H1 (cell line): Measurements from ENCODE around the gene AKT1S1. TPM values are rescaled to one million over a fixed set of nuclear protein-coding genes. Genes with fewer than 3 reads are reported as not detected.
"Not testable (repeated sequence)": the region's sequence is repeated elsewhere in the genome, so short reads cannot be mapped to it uniquely, and the experiment has no call there.

ENCODE experiments used
- CTCF ChIA-PET: fragments of 300-600 bp; sonication (Branson Sonifier 250); formaldehyde crosslinking; loops from one replicate; lab custom pipeline; 2021; ENCODE audit not compliant: partially characterized antibody; lab: Charles Lee
- POLR2A ChIA-PET: fragments of 300-600 bp; sonication (Branson Sonifier 250); formaldehyde crosslinking; loops from one replicate; lab custom pipeline; 2021; ENCODE audit warnings: inconsistent platforms; ENCODE audit not compliant: partially characterized antibody; lab: Charles Lee
- DNase-seq, 2 experiments: peaks; one replicate each; pipeline versions ENCODE4 v3.0.0 to v3.0.0-alpha.2; 2010 to 2022; ENCODE audit warnings: low spot score in 2 of 2, low read depth in 1 of 2, mixed read lengths in 1 of 2
- FAIRE-seq: peaks from 2 replicates; lab custom pipeline; 2011; peaks lifted over from hg19 to GRCh38; lab: Jason Lieb, UNC
- H2AFZ ChIP-seq: 2 replicates; pipeline ENCODE4 v1.8.1; 2012; ENCODE audit warnings: low read length, inconsistent platforms
- H2AK5ac ChIP-seq: 2 replicates; pipeline ENCODE4 v1.6.1; 2013; ENCODE audit warnings: low read depth, low read length
- H2BK120ac ChIP-seq: replicated peaks from 2 replicates; pipeline ENCODE3; 2013; ENCODE audit warnings: low read depth, low read length, inconsistent platforms
- H2BK12ac ChIP-seq: 2 replicates; pipeline ENCODE4 v1.6.1; 2013; ENCODE audit warnings: low read depth, low read length
- H2BK15ac ChIP-seq: 2 replicates; pipeline ENCODE4 v1.6.1; 2013; ENCODE audit warnings: low read length
- H2BK20ac ChIP-seq: 2 replicates; pipeline ENCODE4 v1.6.1; 2013; ENCODE audit warnings: low read length
- H2BK5ac ChIP-seq: 2 replicates; pipeline ENCODE4 v1.6.1; 2013; ENCODE audit warnings: low read depth, low read length
- H3K14ac ChIP-seq: 2 replicates; pipeline ENCODE4 v1.6.1; 2013; ENCODE audit warnings: inconsistent platforms; ENCODE audit not compliant: insufficient read length
- H3K18ac ChIP-seq: 2 replicates; pipeline ENCODE4 v1.6.1; 2013; ENCODE audit warnings: low read length; ENCODE audit errors: extremely low read depth
- H3K23ac ChIP-seq: 2 replicates; pipeline ENCODE4 v1.6.1; 2013; ENCODE audit warnings: inconsistent platforms; ENCODE audit not compliant: insufficient read length
- H3K23me2 ChIP-seq: 2 replicates; pipeline ENCODE4 v1.6.1; 2013; ENCODE audit warnings: low read depth, low read length
- H3K27ac ChIP-seq: 2 replicates; pipeline ENCODE4 v1.6.1; 2011; ENCODE audit warnings: low read depth, low read length, inconsistent platforms
- H3K27me3 ChIP-seq, 4 experiments: replicated peaks in 1 of 4; 1 replicate in 1 of 4; 2 replicates in 3 of 4; pipeline versions ENCODE4 v1.6.1 to v1.8.1; 2011 to 2013; ENCODE audit warnings: low read length in 3 of 4, mild to moderate bottlenecking in 3 of 4, inconsistent platforms in 2 of 4, mixed read lengths in 2 of 4, moderate library complexity in 1 of 4; ENCODE audit not compliant: control insufficient read depth in 3 of 4, insufficient read depth in 3 of 4; ENCODE audit errors: extremely low read depth in 1 of 4
- H3K36me3 ChIP-seq, 4 experiments: 2 replicates each; pipeline versions ENCODE4 v1.6.1 to v1.8.1; 2011 to 2013; ENCODE audit warnings: mild to moderate bottlenecking in 4 of 4, low read length in 3 of 4, moderate library complexity in 2 of 4, control low read depth in 1 of 4, inconsistent platforms in 1 of 4; ENCODE audit not compliant: insufficient read depth in 4 of 4, control insufficient read depth in 2 of 4
- H3K4ac ChIP-seq: replicated peaks from 2 replicates; pipeline ENCODE3; 2013; ENCODE audit warnings: low read length, low read depth, mixed read lengths, inconsistent platforms; ENCODE audit not compliant: insufficient read length
- H3K4me1 ChIP-seq, 4 experiments: replicated peaks in 1 of 4; 1 replicate in 1 of 4; 2 replicates in 3 of 4; pipeline versions ENCODE4 v1.6.1 to v1.8.1; 2011 to 2013; ENCODE audit warnings: low read length in 3 of 4, inconsistent platforms in 2 of 4, mixed read lengths in 1 of 4; ENCODE audit not compliant: insufficient read depth in 4 of 4, control insufficient read depth in 3 of 4
- H3K4me2 ChIP-seq, 2 experiments: 2 replicates each; pipeline versions ENCODE4 v1.6.1 to v1.8.1; 2011 to 2013; ENCODE audit warnings: low read depth in 2 of 2, low read length in 2 of 2, control low read depth in 1 of 2, inconsistent platforms in 1 of 2, mild to moderate bottlenecking in 1 of 2; ENCODE audit not compliant: insufficient read depth in 1 of 2
- H3K4me3 ChIP-seq, 4 experiments: fragments of 200-600, 300-600 bp in 1 of 4; sonication (generic), shearing (Covaris generic), sonication (Bioruptor Twin) in 1 of 4; 2 replicates each; pipeline versions ENCODE4 v1.5.1 to v1.8.1; 2011 to 2016; ENCODE audit warnings: low read length in 4 of 4, low read depth in 3 of 4, control low read depth in 2 of 4, inconsistent platforms in 2 of 4, mild to moderate bottlenecking in 2 of 4, mixed read lengths in 1 of 4, moderate library complexity in 1 of 4; ENCODE audit not compliant: insufficient read depth in 2 of 4; ENCODE audit errors: extremely low read depth in 1 of 4
- H3K56ac ChIP-seq: replicated peaks from 2 replicates; pipeline ENCODE3; 2013; ENCODE audit warnings: low read depth, mild to moderate bottlenecking, mixed read lengths, low read length, inconsistent platforms; ENCODE audit not compliant: insufficient read length
- H3K79me1 ChIP-seq: 2 replicates; pipeline ENCODE4 v1.6.1; 2013; ENCODE audit warnings: low read depth, low read length, control low read depth
- H3K79me2 ChIP-seq, 2 experiments: 2 replicates each; pipeline versions ENCODE4 v1.6.1 to v1.8.1; 2012 to 2013; ENCODE audit warnings: low read length in 2 of 2, mild to moderate bottlenecking in 2 of 2, inconsistent platforms in 1 of 2; ENCODE audit not compliant: insufficient read depth in 2 of 2, control insufficient read depth in 1 of 2
- H3K9ac ChIP-seq, 4 experiments: replicated peaks in 1 of 4; 1 replicate in 1 of 4; 2 replicates in 3 of 4; pipeline versions ENCODE4 v1.6.1 to v1.8.1; 2011 to 2013; ENCODE audit warnings: low read depth in 3 of 4, low read length in 3 of 4, control low read depth in 2 of 4, mild to moderate bottlenecking in 2 of 4, moderate library complexity in 2 of 4, inconsistent platforms in 1 of 4; ENCODE audit errors: extremely low read depth in 1 of 4
- H3K9me3 ChIP-seq, 2 experiments: 2 replicates each; pipeline versions ENCODE4 v1.6.1 to v1.8.1; 2012 to 2013; ENCODE audit warnings: mild to moderate bottlenecking in 2 of 2, moderate library complexity in 2 of 2, control low read depth in 1 of 2, inconsistent platforms in 1 of 2, low read depth in 1 of 2, low read length in 1 of 2, mixed read lengths in 1 of 2; ENCODE audit not compliant: insufficient read depth in 2 of 2
- H4K20me1 ChIP-seq, 2 experiments: replicated peaks in 1 of 2; 2 replicates each; pipeline versions ENCODE3 to v1.8.1; 2011 to 2013; ENCODE audit warnings: inconsistent platforms in 2 of 2, low read length in 2 of 2, mild to moderate bottlenecking in 1 of 2; ENCODE audit not compliant: insufficient read depth in 2 of 2, control insufficient read depth in 1 of 2
- H4K5ac ChIP-seq: 2 replicates; pipeline ENCODE4 v1.6.1; 2013; ENCODE audit warnings: low read length, low read depth, mixed read lengths, inconsistent platforms; ENCODE audit not compliant: insufficient read length
- H4K8ac ChIP-seq: 2 replicates; pipeline ENCODE4 v1.8.0; 2013; ENCODE audit warnings: mild to moderate bottlenecking, moderate library complexity, low read length, inconsistent platforms; ENCODE audit not compliant: insufficient read depth; ENCODE audit errors: extremely low read depth
- H4K91ac ChIP-seq: replicated peaks from 2 replicates; pipeline ENCODE3; 2013; ENCODE audit warnings: low read length, mixed read lengths, inconsistent platforms; ENCODE audit not compliant: insufficient read length
- WGBS, 2 experiments: shearing (Covaris generic) in 1 of 2; methylation state at CpG; one replicate each; pipeline versions ENCODE4 v1.1.6 to v1.1.7; 2013 to 2015; ENCODE audit warnings: low lambda C conversion rate in 2 of 2, mixed read lengths in 2 of 2, inconsistent platforms in 1 of 2, low coverage in 1 of 2, missing lambda C conversion rate in 1 of 2; ENCODE audit not compliant: insufficient replicate concordance in 2 of 2, insufficient coverage in 1 of 2, insufficient read length in 1 of 2; ENCODE audit errors: extremely low coverage in 1 of 2, missing lambda C conversion rate in 1 of 2; 5-methylcytosine and 5-hydroxymethylcytosine counted together
- polyA plus RNA-seq, 7 experiments: library from polyadenylated mRNA; depleted of rRNA in 3 of 7; stranded (reverse) in 5 of 7; unstranded in 2 of 7; fragments of >200 nt in 5 of 7; fragments of 200-250 nt in 2 of 7; gene quantifications; 1 replicate in 5 of 7; 2 replicates in 1 of 7; 4 replicates in 1 of 7; pipeline versions ENCODE4 v1.2.1 to v1.2.3, GENCODE V29; 2011 to 2013; ENCODE audit warnings: missing spikeins in 2 of 7, mixed read lengths in 2 of 7
- total RNA-seq: library from RNA; stranded (reverse); fragmentation: NEBNext Ultra II Directional; extraction: Animal tissue kit (Norgen Biotek cat#: 25700); gene quantifications from 2 replicates; pipeline ENCODE4 v1.2.1, GENCODE V29; 2021

The AKT1S1 gene
- total and polyA plus RNA-seq, 2 of the 8 experiments (the other 6 are each of a cell fraction or from before 2014, with no cell fraction given), result 40.7 to 45.9 TPM

- not testable (repeated sequence) for H2BK15ac ChIP-seq, H3K56ac ChIP-seq, H2BK20ac ChIP-seq, H3K4me2 ChIP-seq, H4K91ac ChIP-seq, H3K27ac ChIP-seq, H3K9me3 ChIP-seq, H3K18ac ChIP-seq, H3K27me3 ChIP-seq, H3K4ac ChIP-seq, H2BK12ac ChIP-seq, H3K23me2 ChIP-seq, H4K8ac ChIP-seq, H3K14ac ChIP-seq, H2AFZ ChIP-seq, H2BK120ac ChIP-seq, DNase-seq, FAIRE-seq, H3K9ac ChIP-seq, H3K23ac ChIP-seq, H4K5ac ChIP-seq, H3K4me3 ChIP-seq, H2AK5ac ChIP-seq
- CTCF ChIA-PET, result interaction anchor here (0.9 kb wide), 1 partner anchor 13 kb away, joined by 3 read pairs; no protein-coding TSS in a partner anchor
- peaks cover 37 to 50% of the 10 kb centered on the region in 2 experiments for H4K20me1 ChIP-seq
- 94% methylated on average over 13 of the region's 13 CpGs; no CpG with 5 or more reads in 1 of the 2 experiments for WGBS, 2 experiments
- H3K36me3 ChIP-seq, result peaks cover 19 to 48% (median 34%) of the 10 kb centered on the region in 4 experiments
- H3K79me1 ChIP-seq, result peaks cover 22% of the 10 kb centered on the region
- peaks cover 0 to 19% (median 4%) of the 10 kb centered on the region in 4 experiments; a peak in 5 of 7 replicates for H3K4me1 ChIP-seq
- POLR2A ChIA-PET, result interaction anchor here (0.6 to 15.1 kb wide), 9 partner anchors 9 to 912 kb away, joined by 3 to 373 read pairs (median 4); partner anchors contain the start of genes AKT1S1 and IL4I1
- H2BK5ac ChIP-seq, result peak overlapping the region; percentile 40; the same call in 1 of the 2 replicates
- H3K79me2 ChIP-seq, result peaks cover 24 to 90% of the 10 kb centered on the region in 2 experiments
These were observed 47.7 kb upstream of the AKT1S1 start for GRCh38 chr19:49924881-49925210.
